Measurements from ENCODE around the gene ELOVL1.

DNA sequence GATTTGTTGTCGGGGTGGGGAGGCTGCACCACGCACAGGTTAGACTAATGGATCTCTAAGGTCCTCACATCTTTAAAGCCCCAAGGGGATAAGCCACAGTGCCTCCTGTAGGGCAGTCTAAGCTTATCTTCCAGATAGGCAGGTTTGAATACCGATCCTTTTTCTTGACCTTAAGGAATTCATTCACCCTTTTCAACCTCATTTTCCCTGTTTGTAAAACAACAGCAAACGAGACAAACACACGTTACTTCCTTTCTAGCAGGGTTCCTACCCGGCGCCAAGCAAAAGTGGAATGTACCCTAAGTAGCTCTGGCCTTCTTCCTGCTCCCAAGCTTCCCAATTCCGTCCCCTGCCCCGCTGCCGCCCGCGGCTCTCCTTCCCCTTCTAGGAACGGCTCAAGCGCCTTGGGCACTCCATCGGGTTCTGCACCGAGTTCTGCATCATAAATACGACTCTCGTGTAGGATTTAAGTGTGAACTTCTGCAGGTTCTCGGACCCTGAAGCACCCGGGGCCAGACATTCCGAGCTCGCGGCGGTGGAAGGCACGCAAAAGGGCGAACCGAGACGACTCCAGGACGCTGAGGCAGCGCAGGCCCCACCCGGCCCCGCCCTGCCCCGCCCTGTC is 9.6 kb downstream of the ELOVL1 start:
- no peak for TF ChIP-seq MYC (IDR thresholded peaks at IDR 0.05; ENCODE audit: borderline replicate concordance, low read length)
- TF ChIP-seq, protein P1, sequence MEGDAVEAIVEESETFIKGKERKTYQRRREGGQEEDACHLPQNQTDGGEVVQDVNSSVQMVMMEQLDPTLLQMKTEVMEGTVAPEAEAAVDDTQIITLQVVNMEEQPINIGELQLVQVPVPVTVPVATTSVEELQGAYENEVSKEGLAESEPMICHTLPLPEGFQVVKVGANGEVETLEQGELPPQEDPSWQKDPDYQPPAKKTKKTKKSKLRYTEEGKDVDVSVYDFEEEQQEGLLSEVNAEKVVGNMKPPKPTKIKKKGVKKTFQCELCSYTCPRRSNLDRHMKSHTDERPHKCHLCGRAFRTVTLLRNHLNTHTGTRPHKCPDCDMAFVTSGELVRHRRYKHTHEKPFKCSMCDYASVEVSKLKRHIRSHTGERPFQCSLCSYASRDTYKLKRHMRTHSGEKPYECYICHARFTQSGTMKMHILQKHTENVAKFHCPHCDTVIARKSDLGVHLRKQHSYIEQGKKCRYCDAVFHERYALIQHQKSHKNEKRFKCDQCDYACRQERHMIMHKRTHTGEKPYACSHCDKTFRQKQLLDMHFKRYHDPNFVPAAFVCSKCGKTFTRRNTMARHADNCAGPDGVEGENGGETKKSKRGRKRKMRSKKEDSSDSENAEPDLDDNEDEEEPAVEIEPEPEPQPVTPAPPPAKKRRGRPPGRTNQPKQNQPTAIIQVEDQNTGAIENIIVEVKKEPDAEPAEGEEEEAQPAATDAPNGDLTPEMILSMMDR (IDR thresholded peaks at IDR 0.05), result peak; percentile 47

Data from A549 (cell line).